GM18870 (cell line): ENCODE measurements around the gene GPC6.
"Not testable (repeated sequence)": the region's sequence is repeated elsewhere in the genome, so short reads cannot be mapped to it uniquely, and the experiment has no call there.

Experiments
- ATAC-seq: cut with Tn5 transposase; IDR thresholded peaks from one replicate; pipeline ENCODE4 v1.9.1; 2021; ENCODE audit warnings: moderate library complexity; ENCODE audit not compliant: unreplicated experiment

GPC6 gene

DNA sequence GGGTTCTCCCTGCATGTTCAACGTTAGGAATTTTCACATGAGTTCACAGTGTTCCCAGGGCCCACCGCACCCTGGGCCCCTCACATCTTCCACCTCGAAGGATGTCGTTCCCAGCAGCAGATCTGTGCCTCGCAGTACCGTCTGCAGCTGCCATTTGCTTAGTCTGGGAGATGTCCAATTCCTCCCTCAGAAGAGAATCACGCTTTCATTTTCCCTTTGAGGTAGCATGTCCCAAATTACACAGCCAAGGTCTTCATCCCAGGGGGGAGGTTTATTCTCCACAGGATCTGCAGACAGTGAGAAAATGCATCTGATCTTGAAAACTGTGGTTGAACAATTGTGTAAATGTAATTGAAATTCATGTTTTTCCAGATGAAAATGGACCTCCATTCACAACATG, 1102.7 kb downstream of the GPC6 start:
- ATAC-seq, result no peak

DNA sequence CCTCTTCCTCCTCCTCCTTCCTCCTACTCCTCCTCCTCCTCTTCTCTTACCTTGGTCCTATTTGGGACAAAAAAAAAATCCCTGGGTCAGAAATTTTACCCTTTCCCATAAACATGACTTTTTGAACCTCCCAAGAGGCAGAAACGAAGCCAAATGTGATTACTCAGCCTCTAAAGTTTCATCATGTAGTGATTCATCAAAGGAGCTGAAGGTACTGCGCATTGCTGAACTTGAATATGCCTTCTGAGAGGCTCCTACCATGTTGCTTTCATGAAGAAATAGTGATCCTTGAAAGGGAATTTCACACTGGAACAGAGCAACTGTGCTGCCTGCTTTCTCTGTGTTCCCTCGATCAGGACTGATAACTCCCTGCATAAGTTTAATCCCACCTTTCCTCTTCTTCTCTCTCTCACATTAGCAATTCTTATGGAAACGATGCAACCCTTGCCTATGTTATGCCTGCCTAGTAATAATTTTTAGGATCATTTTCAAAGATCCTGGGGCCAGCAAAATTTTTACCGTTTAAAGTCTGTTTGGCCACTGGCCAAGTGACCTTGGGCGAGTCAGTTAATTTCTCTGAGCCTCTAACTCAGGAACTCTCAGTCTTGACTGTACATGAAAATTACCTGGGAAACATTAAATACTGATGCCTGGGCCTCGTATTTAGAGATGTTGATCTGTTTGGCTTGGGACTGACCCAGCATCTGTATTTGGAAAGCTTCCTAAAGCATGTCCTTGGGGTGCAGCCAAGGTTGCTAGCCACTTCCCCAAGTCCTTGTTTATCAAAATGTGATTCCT, 1103.3 kb downstream of the GPC6 start:
- ATAC-seq, result no peak

DNA sequence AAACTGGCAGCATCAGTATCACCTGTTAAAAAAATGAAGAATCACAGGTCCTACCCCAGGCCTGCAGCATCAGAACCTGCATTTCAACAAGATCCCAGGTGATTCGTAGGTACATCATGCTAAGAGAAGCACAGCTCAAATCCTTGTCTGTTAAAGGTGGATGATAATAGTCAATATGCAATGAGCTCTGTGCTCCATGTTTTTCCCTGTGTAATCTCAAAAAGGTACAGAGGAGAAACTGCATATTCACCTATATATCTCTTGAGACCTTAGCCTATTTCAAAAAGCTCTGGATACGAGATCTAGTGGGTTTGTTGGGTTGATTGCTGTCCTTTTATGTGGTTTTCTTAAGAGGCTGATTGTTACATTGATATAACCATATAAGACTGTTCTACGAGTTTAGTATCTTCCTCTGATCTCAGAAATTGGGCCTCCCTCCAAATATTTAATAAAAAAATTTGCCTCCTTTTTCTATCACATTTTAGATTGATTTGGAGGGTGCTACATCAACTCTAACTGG, 1104.0 kb downstream of the GPC6 start:
- ATAC-seq, result no peak

DNA sequence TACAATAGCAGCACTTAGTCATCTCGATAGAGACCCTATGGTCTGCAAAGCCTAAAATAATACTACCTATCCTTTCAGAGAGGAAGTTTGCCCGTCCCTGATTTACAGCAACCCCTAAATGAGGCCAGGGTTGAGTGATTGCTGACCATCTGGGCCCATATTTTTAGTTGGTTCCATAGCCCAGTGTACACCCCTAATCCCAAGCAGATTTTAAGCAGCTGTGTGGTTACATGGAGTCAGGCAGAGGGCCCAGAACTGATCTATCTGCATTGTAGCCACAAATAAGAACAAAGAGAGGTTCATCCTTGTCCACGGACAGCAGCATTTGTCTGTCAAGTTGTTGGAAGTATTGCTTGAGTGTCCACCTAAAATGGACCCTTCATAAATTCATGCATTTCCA, 1104.7 kb downstream of the GPC6 start:
- ATAC-seq, result no peak

GRCh38 chr13:94332359-94333096, 1105.9 kb downstream of the GPC6 start:
- no peak for ATAC-seq

- no peak for ATAC-seq
Observed at GRCh38 chr13:94333131-94333820, 1106.7 kb downstream of the GPC6 start.

DNA sequence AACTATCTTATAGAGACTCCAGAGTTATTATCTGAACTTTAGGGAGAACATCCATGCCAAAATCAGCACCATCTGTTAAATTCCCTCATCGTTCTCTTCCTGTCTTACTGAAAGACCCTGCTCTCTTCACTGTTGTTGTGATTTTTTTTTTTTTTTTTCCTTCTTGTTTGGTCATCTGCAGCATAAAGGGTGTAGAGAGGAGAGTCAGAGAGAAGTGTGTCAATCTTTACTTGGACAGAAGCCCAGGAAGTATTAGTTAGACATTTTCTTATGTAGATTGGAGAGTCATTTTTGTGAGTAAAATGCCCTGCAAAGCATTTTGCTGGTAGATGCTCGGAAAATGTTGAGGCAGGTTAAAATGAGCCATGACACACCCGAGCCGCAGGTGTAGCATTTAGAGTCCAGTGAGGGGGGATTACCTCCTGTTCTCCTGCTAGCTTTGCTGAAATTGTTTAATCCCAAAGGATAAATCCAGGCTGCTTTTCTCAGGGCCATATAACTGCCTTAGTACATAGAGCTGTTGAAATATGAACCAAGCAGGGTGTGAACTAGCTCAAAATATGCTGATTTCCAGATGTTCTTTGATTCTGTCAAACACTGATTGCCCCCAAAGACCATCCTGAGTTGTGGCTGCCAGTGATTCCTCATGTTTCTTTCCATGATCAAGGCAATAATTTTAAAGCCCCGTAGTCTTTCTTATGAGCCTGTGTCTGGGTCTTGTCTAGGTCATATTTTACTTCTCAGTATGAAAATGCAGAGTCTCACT, 1109.3 kb downstream of the GPC6 start:
- no peak for ATAC-seq

- ATAC-seq, result no peak
Observed at GRCh38 chr13:94339116-94339687, 1112.6 kb downstream of the GPC6 start.

- ATAC-seq, result no peak
Observed at GRCh38 chr13:94342436-94343242, 1116.0 kb downstream of the GPC6 start.

GRCh38 chr13:94343243-94343585, 1116.6 kb downstream of the GPC6 start:
- ATAC-seq, result no peak

GRCh38 chr13:94343687-94344086, 1117.1 kb downstream of the GPC6 start:
- not testable (repeated sequence) for ATAC-seq

- ATAC-seq, result no peak
Observed at GRCh38 chr13:94344126-94344818, 1117.7 kb downstream of the GPC6 start.

DNA sequence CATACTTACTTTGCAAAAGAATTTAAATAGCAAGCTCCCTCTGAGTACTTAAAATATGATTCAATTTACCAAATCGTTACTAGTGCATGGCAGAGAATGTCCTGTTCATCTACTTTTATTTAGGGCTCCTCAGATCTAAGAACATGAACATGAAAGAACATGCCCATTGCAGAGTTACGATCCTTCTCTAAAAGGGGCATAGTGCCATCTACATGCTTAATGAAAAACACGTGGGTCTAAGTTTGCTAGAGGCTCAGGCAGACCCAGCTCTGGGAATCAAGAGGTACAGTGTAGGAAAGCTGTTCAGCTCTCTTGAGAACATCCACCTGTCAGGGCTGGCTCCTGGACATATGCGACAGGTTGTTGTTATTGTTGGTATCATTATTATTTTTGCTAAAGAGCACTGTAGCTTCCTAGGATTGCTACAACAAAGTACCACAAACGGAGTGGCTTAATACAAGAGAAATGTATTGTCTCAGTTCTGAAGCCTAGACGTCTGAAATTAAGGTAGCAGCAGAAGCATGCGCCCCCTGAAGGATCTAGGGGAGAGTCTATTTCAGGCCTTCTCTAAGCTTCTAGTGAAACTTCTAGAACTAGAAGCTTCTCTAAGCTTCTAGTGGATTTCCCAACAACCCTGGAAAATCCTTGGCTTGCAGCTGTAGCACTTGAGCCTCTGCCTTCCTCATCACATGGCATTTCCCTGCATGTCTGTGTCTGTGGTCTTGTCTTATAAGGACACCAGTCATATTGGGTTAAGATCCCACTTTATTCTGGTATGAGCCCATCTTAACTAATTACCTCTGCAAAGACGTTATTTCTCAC, 1119.0 kb downstream of the GPC6 start:
- no peak for ATAC-seq

- no peak for ATAC-seq
Observed at GRCh38 chr13:94346261-94347019, 1119.8 kb downstream of the GPC6 start.

- ATAC-seq, result no peak
Observed at GRCh38 chr13:94351292-94351990, 1124.8 kb downstream of the GPC6 start.

DNA sequence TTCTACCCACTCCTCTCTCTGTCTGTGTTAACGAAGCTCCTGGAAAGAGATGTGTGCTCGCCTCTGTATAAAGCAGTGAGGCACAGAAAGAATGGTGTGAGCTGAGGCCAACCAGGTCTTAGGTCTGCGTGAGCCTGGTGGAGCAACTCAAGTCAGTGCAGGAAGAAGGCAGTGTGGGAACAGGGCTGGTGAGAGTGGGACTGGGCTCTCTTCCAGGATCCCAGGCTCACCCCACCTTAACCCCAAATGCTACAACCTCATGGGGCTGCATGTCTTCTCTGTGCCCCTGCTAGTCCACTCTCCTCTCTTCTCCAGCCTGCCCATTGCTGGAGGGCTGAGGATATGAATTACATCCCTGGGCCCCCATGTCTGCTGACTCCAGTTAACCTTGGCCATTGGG, 1125.5 kb downstream of the GPC6 start:
- ATAC-seq, result no peak

DNA sequence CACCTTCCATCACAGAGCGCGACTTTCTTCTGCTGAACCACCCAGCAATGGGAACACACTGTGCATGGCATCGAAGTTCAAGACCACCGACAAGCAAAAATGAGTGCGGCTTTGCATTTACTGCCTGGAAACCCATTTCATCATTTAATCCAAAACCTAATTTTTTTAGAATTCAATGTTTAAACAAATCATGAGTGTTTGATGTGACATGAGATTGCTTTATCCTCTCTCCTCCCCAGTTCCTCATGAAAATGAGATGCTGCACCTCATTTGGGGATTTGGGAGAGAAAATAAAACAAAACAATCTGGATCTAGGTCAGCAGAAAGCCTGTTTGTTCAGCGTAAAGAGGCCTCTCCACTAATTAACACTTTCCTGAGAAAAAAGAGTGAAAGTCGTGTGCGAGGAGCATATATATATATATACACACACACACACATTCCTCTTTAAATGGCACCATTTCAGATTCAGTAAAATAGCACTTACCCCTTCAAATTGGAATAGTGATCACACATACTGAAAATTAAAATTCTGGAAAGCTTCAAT, 1126.6 kb downstream of the GPC6 start:
- ATAC-seq, result no peak
